Spleen (tissue), 11 donors: ENCODE measurements around the gene KIFC1. TPM values are rescaled to one million over a fixed set of nuclear protein-coding genes. Genes with fewer than 3 reads are reported as not detected.
"Not testable (repeated sequence)": the region's sequence is repeated elsewhere in the genome, so short reads cannot be mapped to it uniquely, and the experiment has no call there.

Experiments used
- DNase-seq: peaks from one replicate; pipeline ENCODE4 v3.0.0-alpha.2; 2020
- H3K27ac ChIP-seq, 8 donors: fragments of 200-600 bp; sonication (generic) in 7 of 8; 1 replicate in 4 of 8; 2 replicates in 4 of 8; pipeline versions ENCODE4 v1.5.0 to v1.8.0; 2016 to 2021; ENCODE audit warnings: inconsistent platforms in 4 of 8, mild to moderate bottlenecking in 4 of 8, moderate library complexity in 1 of 8
- H3K27me3 ChIP-seq, 7 donors: fragments of 200-600 bp; sonication (generic) in 6 of 7; replicated peaks in 1 of 7; 1 replicate in 4 of 7; 2 replicates in 3 of 7; pipeline versions ENCODE4 v1.5.0 to v1.8.0; 2016 to 2021; ENCODE audit warnings: inconsistent platforms in 3 of 7, mild to moderate bottlenecking in 1 of 7
- H3K36me3 ChIP-seq, 6 donors: fragments of 200-600 bp; sonication (generic) in 5 of 6; 1 replicate in 4 of 6; 2 replicates in 2 of 6; pipeline versions ENCODE4 v1.5.0 to v1.8.0; 2016 to 2021; ENCODE audit warnings: inconsistent platforms in 2 of 6
- H3K4me1 ChIP-seq, 6 donors: fragments of 200-600 bp; sonication (generic) in 5 of 6; 1 replicate in 3 of 6; 2 replicates in 3 of 6; pipeline versions ENCODE4 v1.5.0 to v1.8.0; 2016 to 2021; ENCODE audit warnings: inconsistent platforms in 3 of 6
- H3K4me3 ChIP-seq, 8 donors: fragments of 200-600 bp; sonication (generic) in 7 of 8; 1 replicate in 4 of 8; 2 replicates in 4 of 8; pipeline versions ENCODE4 v1.5.0 to v1.8.0; 2016 to 2021; ENCODE audit warnings: inconsistent platforms in 4 of 8, mild to moderate bottlenecking in 4 of 8, moderate library complexity in 2 of 8
- H3K9me3 ChIP-seq, 8 donors: fragments of 200-600 bp; sonication (generic) in 7 of 8; 1 replicate in 4 of 8; 2 replicates in 4 of 8; pipeline versions ENCODE4 v1.5.0 to v1.8.0; 2016 to 2021; ENCODE audit warnings: inconsistent platforms in 4 of 8
- CTCF ChIP-seq, 11 experiments: fragments of 200-600 bp in 7 of 11; fragments of 450-650 bp in 4 of 11; sonication (generic) in 4 of 11; IDR thresholded peaks in 8 of 11; conservative IDR thresholded peaks in 3 of 11; 1 replicate in 7 of 11; 2 replicates in 4 of 11; pipeline versions ENCODE4 v1.4.0 to v1.8.0; 2016 to 2021; ENCODE audit warnings: antibody characterized with exemption in 11 of 11, inconsistent platforms in 4 of 11, mild to moderate bottlenecking in 1 of 11
- POLR2A ChIP-seq, 3 donors: fragments of 450-650 bp; IDR thresholded peaks; one replicate each; pipeline ENCODE4 v1.5.1; 2017; ENCODE audit warnings: antibody characterized with exemption in 3 of 3, mild to moderate bottlenecking in 1 of 3
- POLR2AphosphoS5 ChIP-seq, 3 donors: sonication (generic); formaldehyde crosslinking; IDR thresholded peaks; one replicate each; pipeline ENCODE4 v1.5.1; 2017; ENCODE audit warnings: antibody characterized with exemption in 3 of 3
- WGBS, 5 donors: extraction: QIAGEN DNeasy Blood & Tissue Kit in 3 of 5; methylation state at CpG; one replicate each; pipeline versions ENCODE4 v1.1.5 to v1.1.7; 2013 to 2018; 5-methylcytosine and 5-hydroxymethylcytosine counted together
- intact Hi-C: fragments of 100-400 bp; cut with DNase I; formaldehyde crosslinking; loops from one replicate; pipeline ENCODE4 v1.15.0; 2023; ENCODE audit warnings: low total_unique reads
- polyA plus RNA-seq, 3 donors: library from polyadenylated mRNA; stranded (reverse); fragments of 200-250 nt; gene quantifications; one replicate each; pipeline ENCODE4 v1.2.1, GENCODE V29; 2013
- total RNA-seq, 7 donors: library from RNA; depleted of rRNA in 3 of 7; stranded (reverse); fragments of >200 nt in 3 of 7; fragmentation: NEBNext Ultra II Directional in 4 of 7; extraction: Animal tissue kit (Norgen Biotek cat#: 25700) in 4 of 7; gene quantifications; one replicate each; pipeline versions ENCODE4 v1.1.0 to v1.2.1, GENCODE V29; 2016 to 2021
- donor health status: healthy with polysubstance abuse.
- donor health status: DM: no; HTN: no; CAD: no; lungs with moderate emphysema.
- donor health status: DM: no; HTN: no; CAD: no.
- donor health status: Bipolar disorder and iron deficiency.
- donor health status: healthy.
- donor health status: DM: no; HTN: no; CAD: no.
- donor health status: DM: yes; HTN: yes; CAD: no.

The KIFC1 gene
- total and polyA plus RNA-seq, 10 donors = 1.2 to 11.3 (median 5.4) TPM

GRCh38 chr6:33397541-33397940, 5.9 kb downstream of the KIFC1 start:
- peaks cover 0 to 32% (median 0%) of the 10 kb centered on the region in 6 donors for H3K36me3 ChIP-seq
- intact Hi-C loops = no loop called here
- 84 to 100% (median 91%) methylated on average over 1 of the region's 1 CpG for WGBS, 5 donors

GRCh38 chr6:33398601-33399000, 7.0 kb downstream of the KIFC1 start:
- intact Hi-C loops, DNase-seq: not testable (repeated sequence)
- WGBS, 5 donors = 95 to 100% (median 97%) methylated on average over 3 of the region's 3 CpGs

More at GRCh38 chr6:33397541-33397940, 5.9 kb downstream of the KIFC1 start:
- Histone ChIP-seq H3K27ac (no peak overlapping the region), H3K9me3 (no peaks in the 10 kb centered on the region), H3K4me3 (no peak overlapping the region), H3K27me3 (no peaks in the 10 kb centered on the region), H3K4me1 (peaks cover 0 to 20% (median 8%) of the 10 kb centered on the region in 6 donors)
- no peak for DNase-seq
- TF ChIP-seq POLR2A (IDR thresholded peaks at IDR 0.05) = no peak
- no peak for TF ChIP-seq CTCF (IDR thresholded peaks at IDR 0.05 in 8 of 11, conservative IDR thresholded peaks at IDR 0.05 in 3 of 11)
- TF ChIP-seq POLR2AphosphoS5 (IDR thresholded peaks at IDR 0.05) = no peak

GRCh38 chr6:33399881-33400280, 8.3 kb downstream of the KIFC1 start:
- H3K27me3 ChIP-seq, H3K4me3 ChIP-seq, DNase-seq, H3K27ac ChIP-seq, H3K4me1 ChIP-seq, intact Hi-C loops, H3K9me3 ChIP-seq: not testable (repeated sequence)
- peaks cover 0 to 55% (median 0%) of the 10 kb centered on the region in 6 donors for H3K36me3 ChIP-seq
- 94 to 99% (median 98%) methylated on average over 6 of the region's 6 CpGs for WGBS, 5 donors

More at GRCh38 chr6:33398601-33399000, 7.0 kb downstream of the KIFC1 start:
- not testable (repeated sequence) for H3K4me1 ChIP-seq, H3K27me3 ChIP-seq, H3K9me3 ChIP-seq, H3K4me3 ChIP-seq, H3K27ac ChIP-seq
- peaks cover 0 to 42% (median 0%) of the 10 kb centered on the region in 6 donors for H3K36me3 ChIP-seq

GRCh38 chr6:33404884-33405283, 13.3 kb downstream of the KIFC1 start:
- no peak for TF ChIP-seq CTCF (IDR thresholded peaks at IDR 0.05 in 8 of 11, conservative IDR thresholded peaks at IDR 0.05 in 3 of 11)
- no peak for TF ChIP-seq POLR2A (IDR thresholded peaks at IDR 0.05)
- TF ChIP-seq POLR2AphosphoS5 (IDR thresholded peaks at IDR 0.05) = no peak
- Histone ChIP-seq H3K36me3 (peaks cover 0 to 57% (median 0%) of the 10 kb centered on the region in 6 donors), H3K4me1 (peaks cover 0 to 15% (median 3%) of the 10 kb centered on the region in 6 donors), H3K4me3 (no peak overlapping the region), H3K9me3 (no peaks in the 10 kb centered on the region), H3K27ac (no peak overlapping the region), H3K27me3 (no peaks in the 10 kb centered on the region)
- intact Hi-C loops = no loop called here
- DNase-seq = no peak
- 87 to 92% (median 90%) methylated on average over 12 to 17 of the region's 17 CpGs for WGBS, 5 donors

GRCh38 chr6:33405386-33405940, 13.8 kb downstream of the KIFC1 start:
- no peak for DNase-seq
- no peak overlapping the region for H3K4me3 ChIP-seq
- H3K27me3 ChIP-seq = no peaks in the 10 kb centered on the region
- H3K9me3 ChIP-seq = no peaks in the 10 kb centered on the region
- H3K27ac ChIP-seq = no peak overlapping the region
- peaks cover 0 to 53% (median 0%) of the 10 kb centered on the region in 6 donors for H3K36me3 ChIP-seq
- H3K4me1 ChIP-seq = peaks cover 0 to 15% (median 3%) of the 10 kb centered on the region in 6 donors
- 82 to 95% (median 89%) methylated on average over 13 to 15 of the region's 15 CpGs for WGBS, 5 donors
- intact Hi-C loops = no loop called here
- no peak for TF ChIP-seq POLR2A (IDR thresholded peaks at IDR 0.05)
- TF ChIP-seq POLR2AphosphoS5 (IDR thresholded peaks at IDR 0.05) = no peak
- TF ChIP-seq CTCF (IDR thresholded peaks at IDR 0.05 in 8 of 11, conservative IDR thresholded peaks at IDR 0.05 in 3 of 11) = no peak
